B cell (primary cell): Measurements from ENCODE around the gene GABPB1. TPM values are rescaled to one million over a fixed set of nuclear protein-coding genes. Genes with fewer than 3 reads are reported as not detected.

ENCODE experiments used
- ATAC-seq: fragments of 200-7000 bp; cut with Tn5 transposase; one replicate; pipeline ENCODE4 v1.10.0; 2021; ENCODE audit warnings: low read depth, mild to moderate bottlenecking, moderate number of reproducible peaks, moderate library complexity
- CTCF ChIA-PET: fragments of 350-600 bp; sonication (Branson Sonifier 250); formaldehyde crosslinking; loops from one replicate; lab custom pipeline; 2021; ENCODE audit warnings: antibody characterized with exemption, inconsistent platforms; lab: Charles Lee
- POLR2A ChIA-PET: fragments of 350-600 bp; sonication (Branson Sonifier 250); formaldehyde crosslinking; loops from one replicate; lab custom pipeline; 2021; ENCODE audit warnings: antibody characterized with exemption; lab: Charles Lee
- DNase-seq: peaks from one replicate; pipeline ENCODE4 v3.0.0; 2013
- H2AFZ ChIP-seq: 2 replicates; pipeline ENCODE4 v1.6.1; 2012; ENCODE audit warnings: mild to moderate bottlenecking, low read depth, low read length; ENCODE audit not compliant: insufficient read depth, poor library complexity, severe bottlenecking
- H3K27ac ChIP-seq, 2 donors: 1 replicate in 1 of 2; 2 replicates in 1 of 2; pipeline ENCODE4 v1.5.1; 2012 to 2013; ENCODE audit warnings: low read length in 2 of 2, mild to moderate bottlenecking in 2 of 2, moderate library complexity in 1 of 2
- H3K27me3 ChIP-seq, 4 experiments: fragments of 200-600 bp in 1 of 4; sonication (generic) in 1 of 4; replicated peaks in 1 of 4; 1 replicate in 2 of 4; 2 replicates in 2 of 4; pipeline versions ENCODE4 v1.6.1 to v1.7.0; 2013 to 2016; ENCODE audit warnings: low read length in 3 of 4, mild to moderate bottlenecking in 2 of 4, mixed read lengths in 1 of 4, moderate library complexity in 1 of 4; ENCODE audit not compliant: insufficient read depth in 4 of 4, control insufficient read depth in 3 of 4; ENCODE audit errors: control extremely low read depth in 1 of 4
- H3K36me3 ChIP-seq, 2 experiments: replicated peaks in 1 of 2; 1 replicate in 1 of 2; 2 replicates in 1 of 2; pipeline versions ENCODE4 v1.6.1 to v1.7.1; 2013; ENCODE audit warnings: low read length in 1 of 2; ENCODE audit not compliant: insufficient read depth in 2 of 2, control insufficient read depth in 1 of 2; ENCODE audit errors: control extremely low read depth in 1 of 2, extremely low read depth in 1 of 2
- H3K4me1 ChIP-seq, 2 donors: fragments of 200-600 bp in 1 of 2; sonication (generic) in 1 of 2; 1 replicate in 1 of 2; 2 replicates in 1 of 2; pipeline versions ENCODE4 v1.5.1 to v1.6.1; 2013 to 2017; ENCODE audit warnings: low read length in 2 of 2; ENCODE audit not compliant: control insufficient read depth in 2 of 2, insufficient read depth in 2 of 2
- H3K4me2 ChIP-seq: replicated peaks from 2 replicates; pipeline ENCODE3; 2012; ENCODE audit warnings: mild to moderate bottlenecking, low read depth, low read length; ENCODE audit not compliant: poor library complexity, severe bottlenecking
- H3K4me3 ChIP-seq, 5 experiments: fragments of 200-600 bp in 1 of 5; sonication (generic) in 1 of 5; 1 replicate in 3 of 5; 2 replicates in 2 of 5; pipeline versions ENCODE4 v1.5.1 to v1.7.0; 2011 to 2016; ENCODE audit warnings: low read length in 4 of 5, mild to moderate bottlenecking in 4 of 5, low read depth in 2 of 5, control low read depth in 1 of 5, moderate library complexity in 1 of 5; ENCODE audit not compliant: insufficient read depth in 1 of 5; ENCODE audit errors: control extremely low read depth in 1 of 5, extremely low read depth in 1 of 5
- H3K79me2 ChIP-seq: fragments of 200-600 bp; sonication (generic); one replicate; pipeline ENCODE4 v1.6.0; 2016; ENCODE audit warnings: low read length; ENCODE audit not compliant: control insufficient read depth, insufficient read depth
- H3K9ac ChIP-seq: fragments of 200-600 bp; sonication (generic); 2 replicates; pipeline ENCODE4 v1.6.1; 2017; ENCODE audit warnings: mild to moderate bottlenecking, low read length, moderate library complexity
- H3K9me3 ChIP-seq, 3 donors: one replicate each; pipeline versions ENCODE4 v1.6.1 to v1.7.1; 2013; ENCODE audit warnings: low read length in 2 of 3; ENCODE audit not compliant: control insufficient read depth in 2 of 3, insufficient read depth in 1 of 3; ENCODE audit errors: control extremely low read depth in 1 of 3
- H4K20me1 ChIP-seq: 2 replicates; pipeline ENCODE4 v1.6.0; 2012; ENCODE audit warnings: mild to moderate bottlenecking, low read length; ENCODE audit not compliant: insufficient read depth, control insufficient read depth, poor library complexity, severe bottlenecking
- H3K27ac Mint-ChIP-seq: one replicate; pipeline ENCODE4 v1.8.0; 2021; ENCODE audit warnings: mixed read lengths
- H3K27me3 Mint-ChIP-seq: one replicate; pipeline ENCODE4 v1.8.0; 2021; ENCODE audit warnings: mixed read lengths
- H3K4me1 Mint-ChIP-seq: one replicate; pipeline ENCODE4 v1.8.0; 2021; ENCODE audit warnings: mixed read lengths
- H3K4me3 Mint-ChIP-seq: one replicate; pipeline ENCODE4 v1.8.0; 2021; ENCODE audit warnings: mixed read lengths
- H3K9me3 Mint-ChIP-seq: one replicate; pipeline ENCODE4 v1.8.0; 2022; ENCODE audit warnings: mixed read lengths; ENCODE audit not compliant: insufficient read depth
- EZH2 ChIP-seq: IDR thresholded peaks from 2 replicates; pipeline ENCODE4 v1.6.1; 2012; ENCODE audit warnings: borderline replicate concordance, low read depth, mild to moderate bottlenecking, moderate library complexity, low read length; ENCODE audit not compliant: insufficient read depth, poor library complexity, severe bottlenecking
- WGBS: methylation state at CpG from one replicate; pipeline ENCODE4 v1.1.5; 2013; ENCODE audit warnings: missing lambda C conversion rate; ENCODE audit not compliant: insufficient coverage; 5-methylcytosine and 5-hydroxymethylcytosine counted together
- intact Hi-C: fragments of 100-400 bp; cut with micrococcal nuclease; formaldehyde crosslinking; loops from one replicate; pipeline ENCODE4 v1.10.0; 2022
- polyA plus RNA-seq: library from polyadenylated mRNA; depleted of rRNA; stranded (reverse); fragments of >200 nt; gene quantifications from 2 replicates; pipeline ENCODE4 v1.2.3, GENCODE V29; 2012
- total RNA-seq, 2 donors: library from RNA; stranded (reverse); fragments of 120-200 nt in 1 of 2; gene quantifications; 1 replicate in 1 of 2; 2 replicates in 1 of 2; pipeline versions ENCODE4 v1.2.3 to v1.2.4, GENCODE V29; 2013 to 2022
- TF ChIP-seq, protein P1 (sequence below): fragments of 200-600 bp; IDR thresholded peaks from one replicate; pipeline ENCODE4 v1.8.0; 2022; ENCODE audit warnings: antibody characterized with exemption, mild to moderate bottlenecking

Gene GABPB1
- total and polyA plus RNA-seq, 2 donors (not counting 1 experiment from before 2014, with no cell fraction given): 24.1 to 37.1 TPM

DNA sequence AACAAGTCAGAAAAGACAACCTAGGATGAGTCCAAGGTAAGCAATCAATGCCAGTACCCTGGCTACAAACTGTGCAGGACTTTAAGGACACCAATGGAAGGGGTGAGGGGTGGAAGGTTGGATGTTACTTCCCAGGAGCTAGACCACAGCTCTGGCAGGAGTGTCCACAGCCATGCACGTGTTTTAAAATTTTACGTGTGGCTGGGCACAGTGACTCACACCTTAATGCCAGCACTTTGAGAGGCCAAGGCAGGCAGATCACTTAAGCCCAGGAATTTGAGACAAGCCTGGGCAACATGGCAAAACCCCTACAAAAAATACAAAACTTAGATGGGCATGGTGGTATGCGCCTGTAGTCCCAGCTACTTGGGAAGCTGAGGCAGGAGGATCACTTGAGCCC lies 74.7 kb downstream of the GABPB1 start:
- DNase-seq (no peak), ATAC-seq (no peak)
- H3K4me3 ChIP-seq: no peak overlapping the region
- no peak overlapping the region for H3K27ac ChIP-seq
- H3K4me2 ChIP-seq: no peak overlapping the region
- Mint-ChIP-seq H3K4me3 (no peak overlapping the region), H3K9me3 (no peaks in the 10 kb centered on the region), H3K27ac (no peak overlapping the region), H3K27me3 (no peaks in the 10 kb centered on the region), H3K4me1 (no peaks in the 10 kb centered on the region)
- H3K27me3 ChIP-seq: no peaks in the 10 kb centered on the region
- no peak overlapping the region for H2AFZ ChIP-seq
- no peak for TF ChIP-seq EZH2
- TF ChIP-seq, protein P1, sequence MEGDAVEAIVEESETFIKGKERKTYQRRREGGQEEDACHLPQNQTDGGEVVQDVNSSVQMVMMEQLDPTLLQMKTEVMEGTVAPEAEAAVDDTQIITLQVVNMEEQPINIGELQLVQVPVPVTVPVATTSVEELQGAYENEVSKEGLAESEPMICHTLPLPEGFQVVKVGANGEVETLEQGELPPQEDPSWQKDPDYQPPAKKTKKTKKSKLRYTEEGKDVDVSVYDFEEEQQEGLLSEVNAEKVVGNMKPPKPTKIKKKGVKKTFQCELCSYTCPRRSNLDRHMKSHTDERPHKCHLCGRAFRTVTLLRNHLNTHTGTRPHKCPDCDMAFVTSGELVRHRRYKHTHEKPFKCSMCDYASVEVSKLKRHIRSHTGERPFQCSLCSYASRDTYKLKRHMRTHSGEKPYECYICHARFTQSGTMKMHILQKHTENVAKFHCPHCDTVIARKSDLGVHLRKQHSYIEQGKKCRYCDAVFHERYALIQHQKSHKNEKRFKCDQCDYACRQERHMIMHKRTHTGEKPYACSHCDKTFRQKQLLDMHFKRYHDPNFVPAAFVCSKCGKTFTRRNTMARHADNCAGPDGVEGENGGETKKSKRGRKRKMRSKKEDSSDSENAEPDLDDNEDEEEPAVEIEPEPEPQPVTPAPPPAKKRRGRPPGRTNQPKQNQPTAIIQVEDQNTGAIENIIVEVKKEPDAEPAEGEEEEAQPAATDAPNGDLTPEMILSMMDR: no peak
- H4K20me1 ChIP-seq: no peaks in the 10 kb centered on the region
- intact Hi-C loops: no loop called here
- H3K9me3 ChIP-seq: no peaks in the 10 kb centered on the region
- peaks cover 4 to 21% of the 10 kb centered on the region in 2 experiments for H3K36me3 ChIP-seq
- WGBS: 100% methylated on average over 2 of the region's 3 CpGs
- H3K79me2 ChIP-seq: no peaks in the 10 kb centered on the region
- POLR2A ChIA-PET: no interaction called here
- CTCF ChIA-PET: interaction anchor here (0.7 kb wide), 1 partner anchor 60 kb away, joined by 3 read pairs; no protein-coding TSS in a partner anchor
- H3K9ac ChIP-seq: no peak overlapping the region
- H3K4me1 ChIP-seq: no peaks in the 10 kb centered on the region

DNA sequence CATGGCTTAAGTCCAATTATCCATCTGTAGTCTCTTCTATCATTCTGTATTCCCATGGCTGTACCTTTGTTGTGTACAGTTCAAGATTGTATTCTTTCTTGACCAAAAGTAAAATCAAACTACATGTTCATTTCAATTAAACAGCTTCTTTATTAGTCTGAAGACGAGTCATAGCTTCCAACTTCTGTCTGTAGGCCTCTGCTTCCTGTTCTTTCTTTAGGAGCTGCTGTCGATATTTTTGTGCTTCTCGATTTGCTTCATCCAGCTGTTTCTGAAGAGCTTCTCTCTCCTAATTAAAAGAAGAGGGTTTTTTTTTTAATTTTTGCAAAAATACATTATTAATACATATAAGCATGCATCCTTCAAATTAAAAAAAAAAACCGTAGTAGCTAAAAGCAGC lies 76.5 kb downstream of the GABPB1 start:
- no peaks in the 10 kb centered on the region for H3K4me1 Mint-ChIP-seq
- H3K4me2 ChIP-seq: no peak overlapping the region
- intact Hi-C loops: no loop called here
- H3K27me3 ChIP-seq: no peaks in the 10 kb centered on the region
- POLR2A ChIA-PET: no interaction called here
- no peak overlapping the region for H3K4me3 ChIP-seq
- H4K20me1 ChIP-seq: no peaks in the 10 kb centered on the region
- H3K9ac ChIP-seq: no peak overlapping the region
- H2AFZ ChIP-seq: no peak overlapping the region
- ATAC-seq (no peak), DNase-seq (no peak)
- no peaks in the 10 kb centered on the region for H3K9me3 ChIP-seq
- no peaks in the 10 kb centered on the region for H3K4me1 ChIP-seq
- TF ChIP-seq, protein P1: no peak
- TF ChIP-seq EZH2: no peak
- 60% methylated on average over 1 of the region's 4 CpGs for WGBS
- H3K27me3 Mint-ChIP-seq: no peaks in the 10 kb centered on the region
- CTCF ChIA-PET: no interaction called here
- H3K27ac ChIP-seq: no peak overlapping the region
- H3K4me3 Mint-ChIP-seq: no peak overlapping the region
- H3K36me3 ChIP-seq: peaks cover 4 to 11% of the 10 kb centered on the region in 2 experiments
- H3K9me3 Mint-ChIP-seq: no peaks in the 10 kb centered on the region
- no peaks in the 10 kb centered on the region for H3K79me2 ChIP-seq
- no peak overlapping the region for H3K27ac Mint-ChIP-seq
